Measurements from ENCODE around the gene PIK3R1.

GRCh38 chr5:68172314-68172713 is 43.2 kb upstream of the PIK3R1 start:
- TF ChIP-seq CTCF (IDR thresholded peaks at IDR 0.05), result no peak
- no peak for TF ChIP-seq POLR2A (IDR thresholded peaks at IDR 0.05)
